Erythroblast (primary cell): Measurements from ENCODE around the gene TSPAN9.

Experiments used
- GATA1 ChIP-seq: IDR thresholded peaks from 2 replicates; pipeline ENCODE4 v1.6.1; 2011; ENCODE audit warnings: low read depth, mild to moderate bottlenecking, control low read depth, low read length, moderate library complexity
- POLR2A ChIP-seq: IDR thresholded peaks from 2 replicates; pipeline ENCODE4 v1.6.1; 2011; ENCODE audit warnings: mild to moderate bottlenecking, low read length

DNA sequence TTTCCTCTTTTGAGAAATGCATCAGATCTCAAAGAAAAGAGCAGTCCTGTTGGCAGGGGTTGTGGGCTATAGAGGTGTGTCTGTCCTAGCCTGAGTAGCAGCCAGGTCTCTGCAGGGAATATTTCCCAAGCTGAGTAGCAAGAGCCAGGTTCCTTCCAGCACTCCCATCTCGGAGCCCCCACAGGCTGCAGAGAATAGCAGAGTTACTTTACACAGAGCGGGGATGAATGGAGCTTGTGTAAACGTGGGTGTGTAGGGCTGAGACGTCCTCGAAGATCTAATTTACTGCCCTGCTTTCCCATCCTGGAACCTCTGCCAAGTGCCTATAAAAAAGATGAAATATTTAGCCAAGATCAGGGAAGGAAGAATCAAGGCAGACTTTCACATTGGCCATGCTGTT is 156.6 kb downstream of the TSPAN9 start:
- TF ChIP-seq POLR2A: no peak
- no peak for TF ChIP-seq GATA1
